Midbrain (tissue), 1 donor: ENCODE data around the gene STX12.
A peak's percentile ranks its signal among the peaks of the same experiment; 100 is the strongest.

Source experiments
- DNase-seq: peaks from one replicate; lab custom pipeline; 2025; lab: John Stamatoyannopoulos, UW

STX12 gene

GRCh38 chr1:27772932-27773825 is at the start of gene STX12:
TSS of gene STX12 (plus strand) at chr1:27773219. CDS start at chr1:27773308, 89 bp downstream.
- DNase-seq: peak; percentile 98

- no peak for DNase-seq
These were observed 48.1 kb upstream of the STX12 start for GRCh38 chr1:27724961-27725373.

- DNase-seq: peak; percentile 100
These were observed 47.4 kb upstream of the STX12 start, which contains the start of gene FAM76A for GRCh38 chr1:27725374-27726172. TSS of gene FAM76A (plus strand) at chr1:27725961. CDS start at chr1:27726081, 120 bp downstream.

- peak; percentile 51 for DNase-seq
These were observed 46.6 kb upstream of the STX12 start for GRCh38 chr1:27726173-27727044.

- no peak for DNase-seq
These were observed 45.9 kb upstream of the STX12 start for GRCh38 chr1:27727126-27727525.

- DNase-seq: no peak
These were observed 36.8 kb upstream of the STX12 start for GRCh38 chr1:27736252-27736651.

GRCh38 chr1:27741121-27741520 is 31.9 kb upstream of the STX12 start:
- DNase-seq: no peak

- DNase-seq: no peak
These were observed 28.5 kb upstream of the STX12 start for GRCh38 chr1:27744556-27744955.

GRCh38 chr1:27745466-27745865 is 27.6 kb upstream of the STX12 start:
- no peak for DNase-seq

- DNase-seq: no peak
These were observed 20.7 kb upstream of the STX12 start for GRCh38 chr1:27752360-27752759.

GRCh38 chr1:27755286-27755685 is 17.7 kb upstream of the STX12 start:
- DNase-seq: no peak

- DNase-seq: no peak
These were observed 17.2 kb upstream of the STX12 start for GRCh38 chr1:27755865-27756264.

GRCh38 chr1:27759236-27759635 is 13.8 kb upstream of the STX12 start:
- DNase-seq: no peak

- no peak for DNase-seq
These were observed 12.6 kb upstream of the STX12 start for GRCh38 chr1:27760426-27760825.

GRCh38 chr1:27762033-27762432 is 11.0 kb upstream of the STX12 start:
- no peak for DNase-seq

GRCh38 chr1:27763358-27763757 is 9.7 kb upstream of the STX12 start:
- no peak for DNase-seq

GRCh38 chr1:27770293-27770830 is 2.7 kb upstream of the STX12 start:
- no peak for DNase-seq

GRCh38 chr1:27772036-27772931 is 735 bp upstream of the STX12 start:
- DNase-seq: no peak

- DNase-seq: peak; percentile 29
These were observed 917 bp downstream of the STX12 start for GRCh38 chr1:27773826-27774445.

GRCh38 chr1:27774654-27775053 is 1.6 kb downstream of the STX12 start:
- DNase-seq: no peak
